ENCODE data around the gene SLC6A3.
A peak's percentile ranks its signal among the peaks of the same experiment; 100 is the strongest.

SLC6A3 gene

DNA sequence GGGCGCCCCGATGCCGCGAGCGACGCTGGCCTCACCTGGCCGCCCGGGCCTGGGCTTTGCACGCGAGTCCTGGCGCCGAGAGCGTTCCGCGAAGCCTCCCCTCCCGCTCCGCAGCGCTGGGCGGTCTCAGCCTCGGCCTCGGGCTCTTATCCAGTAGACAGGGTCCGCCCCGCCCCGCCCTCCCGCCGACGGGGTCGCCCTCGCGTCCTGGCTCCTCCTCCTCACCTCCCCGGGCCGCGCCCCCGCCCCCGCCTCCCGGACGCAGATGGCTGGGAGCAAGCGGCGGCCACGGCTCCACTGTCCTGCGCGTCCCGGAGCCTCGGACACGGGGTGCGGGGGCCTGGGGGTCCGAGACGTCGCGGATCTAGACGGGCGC lies at the start of gene SLC6A3:
Gene SLC6A3, minus strand, starts transcription at position 128 of the 376 bp plus-strand sequence. CDS start 2,243 bp downstream, outside the sequence.
- peak; percentile 29 for DNase-seq (ENCODE audit: low read depth)

DNA sequence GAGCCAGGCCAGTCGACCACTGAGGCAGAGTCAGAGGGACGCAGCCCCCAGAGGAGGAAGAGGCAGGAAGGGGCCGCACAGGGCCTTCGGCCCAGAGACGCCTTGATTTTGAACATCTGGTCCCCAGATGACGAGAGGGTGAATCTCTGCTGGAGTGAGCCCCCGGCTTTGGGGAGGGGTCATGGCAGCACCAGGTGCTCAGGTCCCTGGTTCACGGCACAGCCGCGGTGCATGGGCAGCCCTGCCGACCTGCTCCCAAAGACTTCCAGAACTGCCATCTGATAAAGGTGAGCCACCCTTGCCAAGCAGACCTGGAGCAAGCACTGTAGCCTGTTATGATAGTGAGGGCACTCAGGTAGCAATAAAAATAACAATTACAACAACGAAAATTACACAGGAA lies 48.7 kb upstream of the SLC6A3 start:
- no peak for DNase-seq (ENCODE audit: low read depth)

DNA sequence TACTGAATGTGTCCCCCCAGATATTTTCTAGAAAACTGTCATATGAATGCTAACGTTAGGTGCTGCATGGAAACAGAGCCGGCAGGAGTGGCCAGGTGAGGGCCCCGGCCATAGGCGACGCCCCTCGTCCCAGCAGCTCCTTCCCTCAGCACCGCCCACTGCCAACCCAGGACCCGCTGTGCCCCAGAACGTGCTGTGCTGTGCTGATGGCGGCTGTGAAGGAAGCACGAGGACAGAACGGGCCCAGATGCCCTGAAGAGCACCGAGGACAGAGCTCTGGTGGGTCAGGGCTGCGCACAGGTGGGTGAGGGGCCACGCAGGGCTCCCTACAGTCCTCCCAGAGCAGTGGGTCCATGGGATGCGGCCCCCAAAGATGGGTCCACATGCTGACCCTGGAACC lies 48.2 kb upstream of the SLC6A3 start:
- DNase-seq (ENCODE audit: low read depth) = no peak

DNA sequence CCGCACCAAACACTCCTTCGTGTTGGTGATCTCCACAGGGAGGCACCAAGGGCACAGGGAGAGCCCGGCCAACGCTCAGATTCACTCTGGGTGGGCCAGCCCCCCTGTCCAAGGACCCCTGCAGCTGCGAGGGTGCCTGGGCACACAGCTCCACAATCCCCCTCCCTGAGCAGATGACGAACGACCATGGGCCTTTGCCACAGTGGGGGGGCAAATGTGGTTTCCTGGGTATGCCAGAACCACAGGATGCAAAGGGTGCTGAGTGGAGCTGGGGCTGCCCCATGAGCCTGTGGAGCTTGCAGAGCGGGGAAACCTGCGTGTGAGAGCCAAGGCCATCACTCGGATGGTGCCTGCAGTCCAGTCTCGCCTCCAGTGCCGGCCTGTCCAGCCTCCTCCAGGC lies 47.5 kb upstream of the SLC6A3 start:
- DNase-seq (ENCODE audit: low read depth) = no peak

DNA sequence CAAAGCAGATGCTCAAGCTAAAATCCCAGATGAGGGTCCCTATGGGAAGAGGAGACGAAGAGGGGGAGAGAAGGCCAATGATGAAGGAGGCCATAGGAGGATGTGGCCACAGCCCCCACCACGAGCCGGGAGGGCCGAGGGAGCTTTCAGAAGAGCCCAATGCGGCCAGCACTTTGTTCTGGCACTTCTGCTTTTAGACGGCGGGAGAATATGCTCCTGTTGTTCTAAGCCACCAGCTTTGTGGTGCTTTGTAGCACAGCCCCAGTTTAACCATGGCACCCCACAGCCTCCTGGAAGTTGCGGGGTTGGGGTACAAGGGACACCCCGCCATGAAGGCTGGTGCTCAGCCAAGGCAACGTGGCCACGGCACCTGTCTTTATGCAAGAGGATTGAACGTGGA lies 45.1 kb upstream of the SLC6A3 start:
- no peak for DNase-seq (ENCODE audit: low read depth)

DNA sequence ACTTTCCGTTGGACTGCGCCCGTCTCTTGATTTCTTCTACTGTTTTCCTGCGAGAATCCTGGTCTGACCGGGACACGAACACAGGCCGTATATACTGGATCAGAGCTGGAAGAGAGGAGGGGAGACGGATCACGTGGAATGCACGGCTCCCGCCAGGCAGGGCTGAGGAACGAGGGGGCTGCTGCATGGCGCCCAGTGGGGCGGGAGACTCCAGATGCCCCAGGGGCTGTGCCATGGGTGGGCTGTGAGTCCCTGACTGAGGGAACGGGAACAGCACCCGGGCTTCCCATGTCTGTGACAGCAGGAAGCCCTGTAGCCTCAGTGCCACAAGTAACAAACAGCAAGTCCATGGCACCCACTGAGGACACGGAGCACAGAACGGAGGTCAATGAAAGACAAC lies 44.5 kb upstream of the SLC6A3 start:
- DNase-seq (ENCODE audit: low read depth) = no peak

DNA sequence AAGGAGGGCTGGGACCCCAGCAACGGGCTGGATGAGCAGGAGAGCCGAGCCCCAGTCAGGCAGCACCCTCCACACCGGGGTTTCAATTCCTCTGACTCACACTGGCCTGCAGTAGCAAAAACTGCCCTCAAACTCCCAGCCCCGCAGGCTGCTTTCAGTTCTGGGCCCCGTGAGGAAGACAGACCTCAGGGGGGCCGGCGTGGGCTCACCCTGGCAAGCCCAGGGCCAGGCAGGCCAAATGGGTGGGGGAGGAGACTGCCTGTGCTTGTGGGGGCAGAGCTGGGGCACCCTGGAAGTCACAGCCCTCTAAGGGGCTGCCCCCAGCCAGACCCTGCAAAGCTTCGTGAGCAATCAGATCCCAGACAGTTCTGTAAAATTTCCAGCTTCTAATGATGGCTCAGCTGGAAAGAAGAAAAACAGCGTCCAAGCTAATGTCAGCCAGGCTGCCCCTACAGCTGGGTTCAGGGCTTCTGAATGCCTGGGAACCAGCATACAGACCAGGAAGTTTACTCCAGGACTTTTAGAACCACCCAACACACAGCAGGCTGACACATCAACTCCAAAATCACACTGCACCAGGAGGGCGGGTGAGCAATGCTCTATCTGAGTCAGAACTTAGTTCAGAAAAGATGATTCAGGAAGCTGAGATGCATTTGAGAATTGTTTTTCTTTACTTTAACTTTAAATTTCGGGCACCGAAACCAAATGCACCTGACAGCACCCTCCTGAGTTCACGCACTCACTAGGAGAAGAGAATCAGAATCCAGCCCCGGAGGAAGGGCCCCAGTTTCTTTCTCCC lies 43.8 kb upstream of the SLC6A3 start:
- peak; percentile 49 for DNase-seq (ENCODE audit: low read depth)

DNA sequence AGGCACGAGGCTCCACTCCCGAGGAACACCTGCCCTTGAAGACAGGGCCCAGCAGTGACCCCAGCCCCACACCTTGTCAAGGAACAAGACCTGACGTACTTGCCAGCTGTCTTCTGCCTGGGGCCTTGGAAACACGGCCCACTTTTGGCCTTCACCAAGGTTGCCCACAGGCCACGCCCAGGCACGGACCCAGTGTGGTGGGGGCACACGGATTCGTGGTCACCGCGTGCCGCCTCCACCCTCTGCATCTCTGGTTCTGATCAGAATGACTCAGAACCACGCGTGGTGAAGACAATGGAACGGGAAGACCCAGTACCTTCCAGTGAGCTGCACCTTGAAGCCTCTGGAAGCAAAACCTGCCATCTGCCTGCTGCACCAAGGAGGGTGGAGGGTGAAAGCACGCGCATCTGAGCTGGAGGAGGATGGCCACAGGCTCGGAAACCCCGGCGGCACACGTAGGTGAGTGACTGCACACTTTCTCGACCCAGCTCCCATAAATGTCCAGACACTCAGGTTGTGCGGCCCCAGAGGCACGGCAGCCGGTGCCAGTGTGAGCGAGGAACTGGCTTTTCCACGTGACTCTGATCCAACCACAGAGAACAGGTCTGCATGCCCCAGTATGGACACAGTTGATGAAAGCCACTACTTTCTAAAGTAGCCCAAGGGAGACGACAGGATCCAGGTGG lies 42.0 kb upstream of the SLC6A3 start:
- DNase-seq (ENCODE audit: low read depth) = no peak

DNA sequence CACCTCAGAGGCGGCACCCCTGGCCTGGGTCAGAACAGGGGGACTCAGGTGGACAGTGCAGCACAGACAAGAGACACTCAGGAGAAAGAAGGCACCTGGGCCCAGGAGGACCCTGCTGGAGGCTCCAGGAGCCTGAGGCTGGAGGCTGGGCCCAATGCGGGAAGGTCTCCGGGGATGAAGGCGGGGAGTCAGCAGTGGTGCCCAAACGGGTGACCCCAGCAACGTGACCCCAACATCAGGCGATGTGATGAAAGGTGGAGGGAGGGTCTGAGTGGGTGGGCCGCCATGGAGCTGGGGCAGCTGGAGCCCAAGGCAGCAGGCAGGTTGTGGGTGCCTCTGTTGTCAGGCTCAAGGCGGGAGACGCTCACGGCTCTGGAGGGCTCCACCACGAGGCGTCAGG lies 41.0 kb upstream of the SLC6A3 start:
- DNase-seq (ENCODE audit: low read depth) = no peak

DNA sequence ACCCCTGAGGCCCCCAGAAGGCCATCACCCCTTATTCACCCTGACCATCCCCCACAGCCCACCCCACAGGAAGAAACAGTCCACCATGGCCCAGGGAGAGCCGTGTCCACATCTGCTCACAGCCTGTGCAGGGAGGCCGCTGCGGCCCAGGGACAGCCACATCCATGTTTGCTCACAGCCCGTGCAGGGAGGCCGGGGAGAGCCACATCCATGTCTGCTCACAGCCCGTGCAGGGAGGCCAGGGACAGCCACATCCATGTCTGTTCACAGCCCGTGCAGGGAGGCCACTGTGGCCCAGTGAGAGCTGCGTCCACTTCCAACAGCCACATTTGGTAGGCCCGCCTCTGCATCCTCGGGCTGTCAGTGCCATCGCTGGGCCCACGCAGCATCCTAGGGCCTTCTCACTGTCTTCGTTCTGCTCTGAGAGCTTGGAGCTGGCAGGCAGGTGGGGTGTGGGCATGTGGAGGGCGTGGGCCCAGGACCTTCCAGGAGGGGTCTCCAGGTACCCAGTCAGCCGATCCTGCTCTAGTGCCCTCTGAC lies 40.4 kb upstream of the SLC6A3 start:
- no peak for DNase-seq (ENCODE audit: low read depth)

DNA sequence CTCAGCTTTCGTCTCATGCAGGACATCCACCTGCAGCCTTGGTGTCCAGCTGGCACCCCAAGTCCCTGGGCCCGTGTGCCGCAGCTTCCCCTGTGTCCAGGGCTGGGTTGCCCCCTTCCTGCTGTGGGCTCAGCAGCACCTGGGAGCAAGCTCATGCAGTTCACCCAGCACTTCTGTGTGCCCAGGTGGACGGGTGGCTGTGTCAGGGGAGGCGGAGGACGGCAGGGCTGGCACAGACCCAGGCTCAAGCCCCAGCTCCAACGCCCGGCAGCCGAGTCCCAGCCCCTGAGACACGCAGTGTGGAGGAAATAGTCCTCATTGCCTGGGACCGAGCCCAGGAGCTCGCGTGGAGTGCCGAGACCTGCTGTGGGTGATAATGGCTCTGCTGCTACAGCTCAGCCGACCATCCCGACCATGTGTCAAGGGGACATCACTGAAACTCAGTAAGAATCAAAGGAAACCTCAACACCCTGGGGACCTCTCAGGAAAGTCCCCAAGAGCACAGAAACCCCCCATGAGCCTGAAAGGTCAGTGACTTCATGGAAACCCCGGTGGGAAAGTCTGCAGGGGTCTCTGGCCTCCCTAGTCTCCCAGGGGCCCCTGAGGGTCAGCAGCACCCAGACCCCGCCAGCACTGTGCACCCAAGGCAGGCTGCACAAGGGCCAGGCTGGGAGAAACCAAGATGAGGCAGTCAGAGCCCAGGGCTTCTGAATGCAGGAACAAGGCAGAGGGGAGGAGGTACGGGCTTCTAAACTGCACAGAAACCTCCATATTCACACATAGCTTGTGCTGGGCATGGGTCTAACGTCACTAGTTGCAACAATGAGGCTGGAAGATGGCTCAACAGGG lies 39.7 kb upstream of the SLC6A3 start:
- DNase-seq (ENCODE audit: low read depth) = no peak

DNA sequence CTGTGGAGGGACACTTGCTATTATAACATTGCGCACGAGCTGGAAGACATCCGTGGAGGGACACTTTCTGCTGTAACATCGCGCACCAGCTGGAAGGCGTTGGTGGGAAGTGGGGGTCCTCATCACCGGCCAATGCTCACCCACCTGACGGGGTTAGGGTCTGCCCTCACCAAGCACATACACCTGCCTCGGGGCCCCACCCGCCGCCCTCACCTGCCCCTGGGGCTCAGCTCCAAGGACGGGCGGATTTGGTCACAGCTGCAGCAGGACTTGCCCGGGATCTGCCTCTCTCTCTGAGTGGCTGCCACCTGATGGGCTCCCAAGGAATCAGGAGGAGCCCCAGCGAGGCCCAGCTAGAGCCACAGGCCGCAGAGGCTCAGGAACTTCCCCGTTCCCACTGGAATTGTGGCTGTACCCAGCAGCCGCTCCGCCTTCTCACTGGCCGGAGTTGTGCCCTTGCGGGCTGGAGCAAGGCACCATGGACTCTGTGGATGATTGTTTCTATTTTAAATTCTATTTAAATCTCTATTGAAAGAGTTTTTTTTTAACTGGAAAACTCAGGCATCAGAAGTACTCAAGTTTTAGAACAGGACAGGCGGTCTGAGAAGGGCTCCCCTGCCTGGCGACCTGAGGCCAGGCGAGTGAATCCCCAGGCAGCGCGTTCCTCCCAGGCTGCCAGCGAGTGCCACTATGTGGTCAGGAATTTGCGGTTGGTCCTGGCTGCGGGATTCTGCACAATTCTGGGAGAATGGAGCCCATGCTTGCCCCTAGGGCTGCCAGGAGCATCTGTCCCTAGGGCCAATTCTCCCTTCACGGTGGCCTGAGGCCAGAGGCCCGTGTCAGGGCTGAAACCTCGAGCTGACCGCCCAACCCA lies 38.9 kb upstream of the SLC6A3 start:
- no peak for DNase-seq (ENCODE audit: low read depth)

DNA sequence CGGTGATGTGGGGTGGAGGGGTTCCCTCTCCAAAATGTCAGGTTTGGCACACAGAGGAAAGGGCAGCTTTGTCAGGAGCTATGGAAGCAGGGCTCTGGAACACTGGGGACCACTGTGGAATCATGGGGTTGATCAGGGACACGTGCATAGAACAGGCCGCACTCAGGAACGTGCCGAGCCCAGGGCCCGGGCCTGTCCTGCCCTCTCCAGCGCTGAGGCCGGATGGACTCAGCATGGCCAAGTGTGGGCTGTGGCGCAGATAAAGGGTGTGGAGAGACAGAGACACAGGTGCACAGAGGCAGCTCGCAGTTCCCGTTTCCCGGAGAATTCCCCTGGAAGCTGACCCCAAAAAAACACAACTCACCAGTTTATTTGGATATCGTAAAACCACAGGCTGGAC lies 37.8 kb upstream of the SLC6A3 start:
- no peak for DNase-seq (ENCODE audit: low read depth)

DNA sequence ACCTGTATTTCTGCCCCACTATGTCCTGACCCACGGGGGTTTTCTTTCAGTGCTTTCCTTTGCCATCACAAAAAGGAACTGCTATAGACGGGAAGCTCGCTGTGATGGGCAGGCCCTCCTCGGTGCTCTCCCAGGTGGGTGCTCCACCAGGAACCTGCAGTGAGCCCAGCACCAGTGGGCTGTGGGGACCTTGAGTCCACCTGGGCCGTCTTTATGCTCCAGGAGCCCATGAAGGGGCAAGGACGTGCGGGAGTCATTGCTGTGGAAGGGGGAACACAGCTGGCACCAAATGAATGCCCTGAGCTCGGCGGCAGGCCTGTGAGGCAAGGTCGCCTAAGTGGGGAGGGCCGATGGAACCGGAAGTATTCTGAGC lies 36.7 kb upstream of the SLC6A3 start:
- no peak for DNase-seq (ENCODE audit: low read depth)

DNA sequence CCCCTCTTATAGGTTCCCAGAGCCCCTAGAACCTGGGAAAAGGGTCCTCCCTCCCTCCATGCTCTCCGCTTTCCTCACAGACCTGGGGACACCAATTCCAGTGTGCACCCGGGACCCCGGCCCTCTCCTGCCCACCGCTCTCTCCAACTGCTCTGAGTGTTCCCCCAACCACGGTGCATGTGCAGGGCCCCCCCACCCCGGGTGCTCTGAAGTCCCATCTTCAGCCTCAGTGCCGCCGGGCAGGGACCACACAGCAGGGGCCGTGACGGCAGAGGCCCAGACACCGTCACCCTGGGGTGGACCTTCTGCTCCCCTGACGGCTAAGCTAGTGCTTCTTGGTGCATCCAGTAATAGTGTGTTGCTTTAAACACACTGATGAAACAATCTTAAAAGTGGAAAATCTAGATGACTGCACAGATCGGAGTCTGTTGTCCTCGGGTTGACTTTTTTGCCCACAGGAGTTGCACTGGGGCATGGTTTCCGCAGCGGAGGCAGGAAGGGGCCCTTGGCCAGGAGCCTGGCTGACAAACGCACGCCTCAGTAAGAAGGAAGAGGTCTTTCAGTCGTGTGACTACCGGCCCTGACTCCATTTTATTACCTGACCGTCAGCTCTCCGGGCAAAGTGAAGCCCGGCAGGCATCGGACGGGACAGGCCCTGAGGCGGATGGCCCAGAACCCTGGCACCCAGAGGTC lies 36.2 kb upstream of the SLC6A3 start:
- no peak for DNase-seq (ENCODE audit: low read depth)

DNA sequence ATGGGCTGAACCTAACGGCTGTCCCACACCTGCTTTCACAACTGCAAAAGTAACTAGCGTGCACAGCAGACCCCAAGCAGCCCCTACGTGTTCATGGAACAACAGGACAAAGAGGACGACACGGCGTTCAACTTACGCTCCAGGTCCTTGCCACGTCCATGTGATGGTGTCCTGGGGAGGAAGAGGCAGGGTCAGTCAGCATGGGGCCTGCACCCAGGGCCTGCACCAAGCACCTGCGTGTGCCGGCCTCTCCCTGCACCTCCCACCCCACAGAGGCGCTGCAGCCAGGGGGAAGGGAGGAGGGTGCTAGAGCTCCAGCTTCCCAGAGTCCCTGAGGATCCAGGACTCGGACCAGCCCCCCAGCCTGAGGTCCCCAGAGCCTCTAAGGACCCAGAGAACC lies 35.6 kb upstream of the SLC6A3 start:
- no peak for DNase-seq (ENCODE audit: low read depth)

DNA sequence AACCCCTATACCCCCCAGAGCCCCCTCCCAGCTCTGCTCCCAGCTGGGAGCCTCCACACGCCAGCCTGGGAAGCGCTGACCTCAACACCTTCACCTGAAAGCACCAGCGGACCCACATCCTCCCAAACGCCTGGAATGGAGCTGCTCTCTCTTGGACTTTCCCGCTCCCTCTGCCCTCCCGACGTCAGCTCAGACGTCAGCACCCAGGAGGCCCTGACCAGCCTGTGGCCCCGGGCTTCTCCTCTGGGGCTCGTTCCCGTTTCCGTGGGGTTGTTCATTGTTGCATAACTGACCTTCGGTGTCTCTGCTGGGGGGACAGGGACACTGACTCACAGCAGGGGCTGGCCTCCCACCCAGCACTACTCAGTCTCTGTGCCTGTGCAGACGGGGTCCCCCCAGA lies 35.0 kb upstream of the SLC6A3 start:
- no peak for DNase-seq (ENCODE audit: low read depth)

DNA sequence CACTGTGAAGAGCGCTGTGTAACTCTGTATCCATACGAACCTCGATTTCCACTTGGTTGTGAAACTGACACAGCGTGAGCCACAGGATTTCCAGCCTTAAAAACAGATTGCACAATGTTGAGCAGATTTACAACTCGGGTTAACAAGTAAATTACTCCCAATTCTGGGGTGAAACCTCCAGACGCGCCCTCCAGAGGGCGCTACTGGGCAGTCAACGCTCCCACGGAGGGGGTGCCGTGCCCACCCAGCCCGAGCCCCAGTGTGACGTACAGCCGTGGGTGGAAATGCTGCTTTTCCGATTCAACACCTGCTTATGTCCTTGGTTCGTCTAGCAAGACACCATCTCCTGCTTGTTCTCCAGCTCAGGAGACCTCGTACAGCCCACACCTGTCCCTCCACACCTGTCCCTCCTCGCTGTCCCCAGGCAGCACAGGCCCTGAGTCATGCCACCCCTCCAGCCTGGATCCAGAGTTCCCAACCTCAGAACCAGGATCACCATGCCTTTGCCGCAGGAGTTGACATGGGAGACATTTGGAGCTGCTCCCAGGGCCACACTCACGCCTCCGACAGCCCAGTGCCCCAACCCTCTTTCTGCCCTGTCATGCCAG lies 34.4 kb upstream of the SLC6A3 start:
- DNase-seq (ENCODE audit: low read depth) = peak; percentile 32

DNA sequence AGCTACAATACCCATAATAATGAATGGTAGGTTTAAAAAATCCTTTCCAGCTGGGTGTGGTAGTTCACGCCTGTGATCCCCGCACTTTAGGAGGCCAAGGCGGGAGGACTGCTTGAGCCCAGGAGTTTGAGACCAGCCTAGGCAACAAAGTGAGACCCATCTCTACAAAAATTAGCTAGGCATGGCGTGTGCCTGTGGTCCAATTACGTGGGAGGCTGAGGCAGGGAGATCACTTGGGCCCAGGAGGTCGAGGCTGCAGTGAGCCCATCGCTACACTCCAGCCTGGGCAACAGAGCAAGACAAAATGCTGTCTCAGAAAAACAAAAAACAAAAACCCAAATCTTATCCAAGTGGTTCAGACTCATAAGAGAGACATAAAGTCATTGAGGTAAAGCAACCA lies 33.8 kb upstream of the SLC6A3 start:
- DNase-seq (ENCODE audit: low read depth) = no peak

DNA sequence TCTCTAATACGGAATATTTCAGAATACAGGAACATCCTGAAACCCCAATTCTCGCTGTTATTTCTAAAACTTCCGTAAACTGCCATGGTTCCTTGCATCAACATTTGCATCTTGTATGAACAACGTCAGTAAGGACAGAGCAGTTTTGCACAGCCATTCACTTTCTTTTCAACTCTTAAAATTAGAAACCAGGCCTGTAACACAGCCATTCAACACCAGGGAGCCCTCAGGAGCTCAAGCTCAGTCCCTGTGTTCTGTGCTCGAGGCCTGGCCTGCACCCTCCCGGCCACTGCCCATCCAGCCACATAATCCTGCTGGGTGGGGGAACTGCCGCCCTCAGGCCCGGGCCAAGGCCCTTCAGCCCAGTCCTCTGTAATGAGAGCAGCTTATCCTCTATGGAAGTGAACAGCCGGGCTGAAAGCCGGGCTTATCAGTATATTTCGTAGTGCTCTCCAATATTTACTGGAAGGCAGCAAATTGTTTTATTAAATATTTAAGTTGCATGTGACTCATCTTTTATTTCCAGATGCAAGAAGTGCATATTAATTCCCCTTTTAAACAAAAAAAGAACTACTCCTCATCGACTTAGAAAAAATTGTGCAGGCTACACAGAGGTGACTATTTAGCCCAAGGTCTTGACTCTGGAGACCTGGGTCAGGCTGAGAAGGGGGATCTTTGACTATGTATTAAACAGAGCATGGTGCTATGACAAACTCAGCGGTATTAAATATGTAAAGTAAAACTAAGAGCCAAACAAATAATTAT lies 33.2 kb upstream of the SLC6A3 start:
- no peak for DNase-seq (ENCODE audit: low read depth)

Data from activated T-cell treated with anti-CD3 and anti-CD28 coated beads for 48 hours (primary cell).